AG04450 (cell line): ENCODE results near the gene RBM38. TPM values are rescaled to one million over a fixed set of nuclear protein-coding genes. Genes with fewer than 3 reads are reported as not detected.

Source experiments
- CTCF ChIA-PET: fragments of 300-600, 350-600 bp; formaldehyde crosslinking; extraction: SDS; loops from one replicate; lab custom pipeline; 2022; ENCODE audit warnings: antibody characterized with exemption, inconsistent platforms; lab: Charles Lee
- POLR2A ChIA-PET: fragments of 350-600 bp; formaldehyde crosslinking; extraction: SDS; loops from one replicate; lab custom pipeline; 2021; ENCODE audit warnings: antibody characterized with exemption, inconsistent platforms; lab: Yijun Ruan, JAX
- DNase-seq: peaks from one replicate; pipeline ENCODE4 v3.0.0-alpha.2; 2011; ENCODE audit warnings: low read depth, low spot score
- H3K27ac ChIP-seq: one replicate; pipeline ENCODE4 v1.5.1; 2012; ENCODE audit warnings: low read depth, low read length, control low read depth
- H3K27me3 ChIP-seq: one replicate; pipeline ENCODE4 v1.6.0; 2012; ENCODE audit warnings: low read length; ENCODE audit not compliant: control insufficient read depth, insufficient read depth
- H3K4me3 ChIP-seq: 2 replicates; pipeline ENCODE4 v1.5.1; 2011; ENCODE audit warnings: mild to moderate bottlenecking, low read depth, low read length, control low read depth
- H3K9me3 ChIP-seq: 2 replicates; pipeline ENCODE4 v1.5.1; 2012; ENCODE audit warnings: low read length; ENCODE audit not compliant: control insufficient read depth, insufficient read depth
- polyA plus RNA-seq: library from polyadenylated mRNA; depleted of rRNA; stranded (reverse); fragments of >200 nt; gene quantifications from 2 replicates; pipeline ENCODE4 v1.2.3, GENCODE V29; 2011
- TF ChIP-seq, protein P1 (sequence below): IDR thresholded peaks from 2 replicates; pipeline ENCODE4 v1.5.1; 2011; ENCODE audit warnings: low read depth, low read length, control low read depth, inconsistent platforms

Gene RBM38
- polyA plus RNA-seq, 1 experiment = 5.2 TPM

GRCh38 chr20:57411406-57412283 is 20.4 kb downstream of the RBM38 start:
- Histone ChIP-seq H3K9me3 (no peaks in the 10 kb centered on the region; the same call in 1 of the 2 replicates), H3K27ac (no peak overlapping the region), H3K27me3 (peaks cover 4% of the 10 kb centered on the region), H3K4me3 (no peak overlapping the region)
- ChIA-PET POLR2A (no interaction called here), CTCF (interaction anchor here (1.2 kb wide), 1 partner anchor 102 kb away, joined by 3 read pairs; no protein-coding TSS in a partner anchor)
- TF ChIP-seq, protein P1, sequence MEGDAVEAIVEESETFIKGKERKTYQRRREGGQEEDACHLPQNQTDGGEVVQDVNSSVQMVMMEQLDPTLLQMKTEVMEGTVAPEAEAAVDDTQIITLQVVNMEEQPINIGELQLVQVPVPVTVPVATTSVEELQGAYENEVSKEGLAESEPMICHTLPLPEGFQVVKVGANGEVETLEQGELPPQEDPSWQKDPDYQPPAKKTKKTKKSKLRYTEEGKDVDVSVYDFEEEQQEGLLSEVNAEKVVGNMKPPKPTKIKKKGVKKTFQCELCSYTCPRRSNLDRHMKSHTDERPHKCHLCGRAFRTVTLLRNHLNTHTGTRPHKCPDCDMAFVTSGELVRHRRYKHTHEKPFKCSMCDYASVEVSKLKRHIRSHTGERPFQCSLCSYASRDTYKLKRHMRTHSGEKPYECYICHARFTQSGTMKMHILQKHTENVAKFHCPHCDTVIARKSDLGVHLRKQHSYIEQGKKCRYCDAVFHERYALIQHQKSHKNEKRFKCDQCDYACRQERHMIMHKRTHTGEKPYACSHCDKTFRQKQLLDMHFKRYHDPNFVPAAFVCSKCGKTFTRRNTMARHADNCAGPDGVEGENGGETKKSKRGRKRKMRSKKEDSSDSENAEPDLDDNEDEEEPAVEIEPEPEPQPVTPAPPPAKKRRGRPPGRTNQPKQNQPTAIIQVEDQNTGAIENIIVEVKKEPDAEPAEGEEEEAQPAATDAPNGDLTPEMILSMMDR = no peak
- DNase-seq = no peak

DNA sequence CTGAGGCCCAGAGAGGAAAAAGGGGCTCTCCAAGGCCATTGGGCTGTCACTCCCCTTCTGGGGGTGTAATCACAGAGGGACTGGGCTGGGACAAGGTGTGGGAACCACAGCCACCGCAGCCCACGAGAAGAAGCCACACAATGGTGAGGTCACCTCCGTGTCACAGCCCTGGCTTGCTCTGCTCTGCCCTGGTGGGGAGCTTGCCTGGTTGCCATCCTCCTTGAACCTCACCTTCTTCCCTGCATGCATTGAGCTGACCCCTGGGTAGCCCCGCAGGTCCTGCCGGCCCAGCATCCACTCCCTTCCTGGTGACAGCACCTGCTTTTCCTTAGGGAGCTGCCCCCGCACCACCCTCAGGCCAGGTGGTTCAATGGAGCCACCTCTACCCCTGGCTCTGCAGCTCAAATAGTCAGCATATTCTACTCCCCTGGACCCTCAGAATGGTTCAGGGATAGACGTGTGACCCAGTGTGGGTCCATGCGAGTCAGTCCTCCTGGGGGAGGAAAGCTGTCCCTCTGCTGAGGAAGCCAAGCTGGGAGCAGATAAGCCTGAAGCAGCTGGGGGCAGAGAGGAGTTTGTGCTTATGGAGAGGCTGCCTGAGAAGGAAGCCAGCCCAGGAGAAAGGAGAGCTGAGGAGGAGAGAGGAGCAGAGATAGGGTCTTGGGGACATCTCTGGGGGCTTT is 21.3 kb downstream of the RBM38 start:
- DNase-seq = no peak
- no peak overlapping the region for H3K4me3 ChIP-seq
- H3K27me3 ChIP-seq = peaks cover 4% of the 10 kb centered on the region
- ChIA-PET POLR2A (no interaction called here), CTCF (interaction anchor here (1.0 to 1.2 kb wide), 2 partner anchors 61 to 101 kb away, joined by 3 to 4 read pairs; no protein-coding TSS in a partner anchor)
- TF ChIP-seq, protein P1 = no peak
- H3K9me3 ChIP-seq = no peaks in the 10 kb centered on the region; the same call in 1 of the 2 replicates
- no peak overlapping the region for H3K27ac ChIP-seq

DNA sequence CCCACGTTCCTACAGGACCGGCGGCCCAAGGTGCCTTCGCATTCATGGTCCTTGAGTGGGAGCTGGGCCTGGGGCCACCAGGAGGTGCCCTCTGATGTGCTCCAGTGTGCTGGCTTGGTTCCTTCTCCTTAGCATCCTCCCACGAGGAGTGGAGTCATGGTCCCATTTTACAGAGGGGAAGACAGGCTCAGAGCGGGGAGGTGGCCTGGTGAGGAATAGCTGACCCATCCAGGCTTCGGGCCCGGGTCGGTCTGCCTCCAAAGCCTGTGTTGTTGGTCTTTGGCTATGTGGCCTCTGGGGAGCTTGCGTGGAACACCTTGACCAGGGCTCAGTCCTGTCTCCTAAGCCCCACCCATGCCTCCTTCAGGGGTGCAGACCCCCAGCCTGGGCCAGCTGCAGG is 22.8 kb downstream of the RBM38 start:
- TF ChIP-seq, protein P1 = no peak
- POLR2A ChIA-PET = no interaction called here
- CTCF ChIA-PET = no interaction called here

DNA sequence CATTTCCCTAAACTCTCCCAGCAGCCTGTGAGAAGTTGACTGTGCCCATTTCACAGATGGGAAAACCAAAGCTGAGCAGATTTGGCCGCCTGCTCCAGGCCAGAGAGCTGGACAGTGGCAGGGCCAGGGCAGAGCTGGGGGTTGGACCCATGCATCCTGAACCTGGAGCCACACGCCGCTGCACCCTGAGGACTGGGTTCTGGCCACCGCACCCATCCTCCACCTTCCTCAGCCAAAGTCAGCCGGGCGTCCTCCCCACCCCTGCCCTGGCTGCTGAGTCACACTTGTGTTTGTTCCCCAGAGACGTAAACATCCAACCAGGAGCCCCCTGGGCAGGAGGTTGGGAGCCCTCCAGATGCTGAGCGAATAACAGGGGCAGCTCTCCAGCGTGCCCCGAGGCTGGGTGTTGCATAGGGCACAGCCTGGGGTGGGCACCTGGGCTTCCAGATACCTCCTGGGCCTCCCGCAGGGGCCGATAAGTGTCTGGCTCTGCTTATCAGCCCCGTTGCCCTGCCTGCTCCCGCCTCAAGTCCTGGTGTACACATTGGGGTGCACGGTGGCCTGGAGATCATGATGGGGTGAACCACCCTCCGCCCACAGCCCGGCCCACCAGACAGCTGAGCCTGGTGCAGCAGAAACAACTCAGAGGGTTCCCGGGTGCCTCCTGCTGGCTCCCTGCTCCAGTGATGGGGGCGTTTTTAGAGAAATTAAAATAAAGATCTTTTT is 23.8 kb downstream of the RBM38 start:
- CTCF ChIA-PET = no interaction called here
- POLR2A ChIA-PET = no interaction called here
- H3K27me3 ChIP-seq = peaks cover 9% of the 10 kb centered on the region
- H3K4me3 ChIP-seq = no peak overlapping the region
- H3K27ac ChIP-seq = no peak overlapping the region
- DNase-seq = no peak
- H3K9me3 ChIP-seq = no peaks in the 10 kb centered on the region; the same call in 1 of the 2 replicates
- TF ChIP-seq, protein P1 = no peak

More for the DNA sequence above, 22.8 kb downstream of the RBM38 start:
- Histone ChIP-seq H3K27me3 (peaks cover 8% of the 10 kb centered on the region), H3K27ac (no peak overlapping the region), H3K9me3 (no peaks in the 10 kb centered on the region; the same call in 1 of the 2 replicates), H3K4me3 (no peak overlapping the region)
- DNase-seq = no peak
